GM15510 (cell line): Measurements from ENCODE around the gene EVX1.

Experiments
- POLR2A ChIP-seq: IDR thresholded peaks from 3 replicates; pipeline ENCODE4 v1.6.1; 2011; ENCODE audit warnings: borderline replicate concordance; ENCODE audit not compliant: insufficient read length; ENCODE audit errors: extremely low read depth

Gene EVX1

DNA sequence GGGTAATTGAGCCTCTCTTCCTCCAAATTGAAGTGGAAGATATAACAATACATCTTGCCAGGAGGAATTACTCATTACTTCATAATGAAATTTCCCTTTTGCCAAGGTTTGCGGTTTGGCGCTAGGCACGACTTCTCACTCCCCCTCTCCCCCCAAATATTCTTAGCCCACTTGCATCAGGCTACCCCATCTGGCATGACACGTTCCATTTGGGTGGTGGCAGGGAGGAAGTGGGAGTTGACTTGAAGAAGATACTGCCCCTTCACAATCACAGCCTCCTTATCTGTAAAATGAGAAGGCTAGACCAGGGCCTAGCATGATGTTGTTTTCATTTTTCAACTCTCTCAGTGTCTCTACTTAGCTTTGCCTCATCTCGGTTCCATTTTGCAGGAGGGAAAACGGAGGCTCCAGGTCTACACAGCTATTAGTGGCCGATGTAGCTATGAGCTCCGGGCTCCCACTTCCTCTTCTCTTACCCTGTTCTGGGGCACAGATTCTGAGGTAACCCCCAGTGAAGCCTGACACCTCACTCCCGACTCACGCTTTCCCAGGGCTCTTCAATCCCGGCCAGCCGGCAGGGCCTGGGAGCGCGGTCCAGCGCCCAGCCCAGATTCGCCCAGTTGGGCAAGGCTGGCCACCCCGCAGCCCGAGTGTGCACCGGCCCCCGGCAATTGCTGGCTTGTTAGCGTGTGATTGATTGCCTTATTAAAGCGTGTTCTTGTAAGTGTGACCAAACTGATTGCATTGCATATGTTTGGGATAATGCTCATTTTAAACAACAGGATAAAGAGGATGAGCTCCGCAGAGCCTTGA lies 6.5 kb downstream of the EVX1 start:
- no peak for TF ChIP-seq POLR2A

DNA sequence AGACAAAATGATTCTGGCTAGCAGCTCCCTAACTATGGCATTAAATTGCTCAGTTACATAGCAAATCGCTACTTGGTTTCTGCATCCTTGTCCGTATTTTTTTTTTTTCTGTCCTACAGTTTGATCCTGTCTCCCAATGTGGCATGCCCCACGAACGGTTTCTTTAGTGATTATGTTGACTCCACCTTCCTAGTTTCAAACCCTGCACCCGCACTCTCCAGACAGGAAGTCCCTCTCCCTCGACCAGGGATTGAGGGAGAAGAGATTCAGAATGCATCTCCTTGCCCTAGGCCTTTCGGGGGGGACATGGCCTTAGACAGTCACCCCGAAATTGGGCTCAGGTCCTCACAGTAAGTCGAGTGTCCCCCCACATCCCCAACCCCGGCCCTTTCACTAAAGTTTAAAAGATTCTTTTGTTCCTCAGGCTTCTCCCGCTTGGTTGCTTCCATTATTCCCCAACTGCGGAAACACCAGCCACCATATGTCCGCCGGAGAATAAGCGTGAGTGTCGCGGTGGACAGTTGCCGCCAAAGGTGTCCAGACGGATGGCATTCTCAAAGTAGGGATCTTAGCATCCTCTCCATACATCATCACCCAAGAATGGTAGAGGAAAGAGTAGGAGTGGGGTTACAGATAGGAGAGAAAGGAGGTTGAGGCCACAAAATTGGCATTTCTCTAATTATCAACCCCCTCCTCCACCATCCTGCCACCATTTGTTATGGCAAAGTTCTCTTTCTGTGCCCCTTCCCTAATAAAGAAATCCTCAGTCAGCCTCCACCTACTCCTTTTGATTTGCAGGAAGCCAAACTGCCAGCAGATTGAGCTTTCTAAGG lies 7.3 kb downstream of the EVX1 start:
- TF ChIP-seq POLR2A = no peak

- TF ChIP-seq POLR2A = no peak
These were observed 8.0 kb downstream of the EVX1 start for GRCh38 chr7:27250557-27251070.

DNA sequence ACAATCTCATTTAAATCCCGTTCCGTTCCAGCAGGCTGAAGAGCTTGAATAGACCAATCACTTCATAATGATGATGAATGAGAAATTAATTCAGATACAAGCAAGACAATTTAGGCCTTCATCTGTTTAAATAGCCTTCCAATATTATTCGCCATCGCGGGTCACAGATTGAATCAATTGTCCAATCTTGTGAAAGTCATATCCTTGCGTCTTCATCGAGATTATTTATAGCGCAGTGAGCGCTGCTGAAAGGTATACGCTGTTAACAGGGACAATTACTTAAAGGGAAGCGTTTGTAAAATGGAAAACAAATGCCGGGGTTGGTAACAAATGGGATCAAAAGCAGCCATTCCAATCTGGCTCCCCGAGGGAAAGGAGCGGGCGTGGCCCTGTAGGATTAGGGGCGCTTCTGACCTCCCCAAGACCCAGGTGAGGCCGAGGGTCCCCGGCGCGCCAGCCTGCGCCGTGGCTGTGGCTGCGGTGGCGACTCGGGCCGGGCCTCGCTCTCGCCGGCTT lies 8.6 kb downstream of the EVX1 start:
- TF ChIP-seq POLR2A = no peak

DNA sequence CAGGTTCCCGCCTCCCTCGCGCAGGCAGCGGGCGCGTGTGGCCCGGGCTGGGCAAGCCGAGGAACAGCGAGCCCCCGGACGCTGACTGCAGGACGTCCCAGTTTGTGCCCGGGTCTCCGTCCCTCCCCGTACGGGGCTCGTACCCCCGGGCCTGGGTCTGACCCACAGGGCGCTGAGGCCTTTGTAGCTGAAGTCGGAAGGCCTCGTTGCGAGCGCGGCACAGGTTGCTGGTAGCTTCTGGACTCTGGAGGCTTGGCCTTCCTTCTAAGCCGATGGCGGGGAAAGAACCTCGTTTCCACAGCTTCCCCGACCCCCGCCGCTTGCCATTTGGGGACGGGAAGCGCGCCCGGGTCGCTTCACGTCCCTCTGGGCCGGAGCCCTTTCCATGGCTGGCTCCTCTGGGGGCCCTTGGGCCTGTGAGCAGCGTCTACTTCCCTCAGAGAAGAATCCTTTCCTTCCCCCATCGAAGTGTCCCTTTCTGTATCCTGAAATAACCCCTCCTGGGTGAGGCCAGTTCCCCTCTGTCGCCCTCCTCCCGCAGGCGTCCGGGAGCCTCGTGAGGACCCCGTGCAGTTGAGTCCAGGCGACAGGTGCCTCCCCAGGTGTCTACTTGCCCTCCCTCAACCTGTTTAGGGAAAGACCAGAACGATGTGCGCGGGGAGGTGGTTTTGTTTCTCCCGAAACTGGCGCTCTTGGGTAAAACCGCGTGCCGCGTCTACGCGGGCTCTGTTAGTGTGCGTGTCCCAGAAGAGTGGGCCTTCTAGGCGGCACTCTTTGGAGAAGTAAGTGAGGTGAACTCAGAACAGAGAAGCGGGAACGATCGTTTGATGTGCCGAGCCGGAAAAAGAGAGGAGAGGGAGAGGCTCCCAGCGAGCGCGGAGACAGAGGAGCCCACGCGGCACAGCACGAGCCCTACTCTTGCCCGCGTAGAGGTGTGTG lies 9.3 kb downstream of the EVX1 start:
- TF ChIP-seq POLR2A = no peak

DNA sequence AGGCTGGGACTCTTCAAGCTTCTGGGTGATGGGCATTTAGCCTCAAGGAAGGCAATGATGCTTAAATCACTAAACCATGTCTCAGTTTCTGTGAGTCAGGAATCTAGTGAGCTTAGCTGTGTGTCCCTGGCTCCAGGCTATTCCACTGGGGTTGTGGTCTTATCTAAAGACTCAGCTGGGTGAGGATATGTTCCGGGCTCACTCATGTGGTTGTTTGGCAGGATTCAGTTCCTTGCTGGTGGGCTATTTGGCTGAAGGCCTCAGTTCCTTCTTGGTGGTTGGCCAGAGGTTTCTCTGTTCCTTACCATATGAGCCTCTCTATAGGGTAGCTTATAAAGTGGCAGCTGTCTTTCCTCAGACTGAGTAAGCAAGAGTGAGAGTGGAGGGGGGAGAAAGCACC lies 12.0 kb downstream of the EVX1 start:
- TF ChIP-seq POLR2A = no peak

DNA sequence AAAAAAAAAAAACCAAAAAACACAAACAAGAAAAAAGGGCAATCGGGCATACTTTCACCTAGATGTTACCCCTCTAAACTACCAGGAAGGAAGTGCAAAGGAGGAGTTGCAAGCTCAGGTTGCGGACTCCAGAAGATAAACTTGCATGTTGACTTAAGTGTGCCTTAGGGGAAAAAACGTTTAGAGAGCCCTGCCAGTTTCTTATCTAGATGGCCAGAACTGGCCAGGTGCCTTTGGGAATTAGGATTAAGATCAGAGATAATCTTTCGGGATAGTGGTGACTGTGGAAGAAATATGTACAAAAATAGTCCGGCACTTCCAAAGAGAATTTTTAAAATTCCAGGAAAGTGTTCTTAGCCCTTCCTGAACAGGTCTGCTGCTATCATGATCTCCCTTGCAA lies 17.6 kb downstream of the EVX1 start:
- TF ChIP-seq POLR2A = no peak

DNA sequence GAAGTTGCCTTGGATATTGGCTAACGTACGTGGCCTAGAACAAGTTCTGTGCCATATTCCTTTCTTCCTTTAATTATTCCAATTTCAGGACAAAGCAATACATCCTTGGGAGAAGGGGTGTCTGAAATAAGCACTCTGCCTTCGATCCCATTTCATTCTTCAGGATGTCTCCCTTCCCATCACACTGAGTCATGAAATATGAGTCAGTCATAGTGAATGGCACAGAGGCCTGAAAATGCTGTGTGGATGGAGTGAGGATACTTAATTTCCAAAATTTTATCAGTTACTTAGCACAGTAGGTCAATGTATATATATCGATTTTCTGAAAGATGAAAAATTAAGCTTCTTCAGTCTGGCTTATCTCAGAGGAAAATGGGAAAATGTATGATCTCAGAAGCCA lies 19.5 kb downstream of the EVX1 start:
- TF ChIP-seq POLR2A = no peak

DNA sequence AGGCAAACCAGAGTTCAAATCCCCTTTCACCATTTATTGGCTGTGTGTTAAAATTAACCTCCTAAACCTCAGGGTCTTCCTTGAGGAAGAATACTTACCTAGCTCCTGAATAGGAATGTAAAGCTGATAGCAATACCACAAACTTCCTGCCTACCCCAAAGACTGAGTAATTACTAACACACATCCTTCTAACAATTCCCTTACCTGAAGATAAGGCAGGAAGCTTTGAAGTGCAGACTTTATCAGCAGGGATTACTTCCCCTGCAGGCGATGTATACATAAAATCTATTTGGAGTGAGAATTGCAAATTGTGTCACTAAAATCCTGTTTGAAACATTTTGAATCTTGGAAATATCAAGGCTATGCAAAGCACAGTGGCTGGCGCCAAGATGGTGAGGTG lies 21.2 kb downstream of the EVX1 start:
- no peak for TF ChIP-seq POLR2A

DNA sequence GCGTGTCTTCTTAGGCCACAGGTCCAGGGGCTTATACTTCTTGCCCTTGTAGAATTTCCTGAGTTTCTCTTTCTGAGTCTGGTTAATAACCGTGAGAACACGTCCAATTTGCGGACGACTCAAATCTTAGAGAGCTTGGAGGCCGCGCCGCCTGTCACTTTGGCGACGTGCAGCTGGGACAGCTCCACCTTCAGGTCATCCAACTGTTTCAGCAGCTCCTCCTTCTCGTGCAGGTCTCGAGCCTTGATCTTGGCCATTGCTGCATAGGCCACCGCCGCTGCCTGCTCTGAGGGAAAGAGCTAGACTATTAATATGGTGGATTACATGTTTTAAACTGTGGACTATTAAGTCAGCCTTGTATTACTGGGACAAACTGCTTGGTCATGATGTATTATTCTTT lies 26.9 kb downstream of the EVX1 start:
- no peak for TF ChIP-seq POLR2A

- no peak for TF ChIP-seq POLR2A
These were observed 28.8 kb downstream of the EVX1 start for GRCh38 chr7:27271384-27271783.

- no peak for TF ChIP-seq POLR2A
These were observed 35.0 kb downstream of the EVX1 start for GRCh38 chr7:27277628-27278027.

GRCh38 chr7:27283558-27283957 lies 41.0 kb downstream of the EVX1 start:
- no peak for TF ChIP-seq POLR2A

DNA sequence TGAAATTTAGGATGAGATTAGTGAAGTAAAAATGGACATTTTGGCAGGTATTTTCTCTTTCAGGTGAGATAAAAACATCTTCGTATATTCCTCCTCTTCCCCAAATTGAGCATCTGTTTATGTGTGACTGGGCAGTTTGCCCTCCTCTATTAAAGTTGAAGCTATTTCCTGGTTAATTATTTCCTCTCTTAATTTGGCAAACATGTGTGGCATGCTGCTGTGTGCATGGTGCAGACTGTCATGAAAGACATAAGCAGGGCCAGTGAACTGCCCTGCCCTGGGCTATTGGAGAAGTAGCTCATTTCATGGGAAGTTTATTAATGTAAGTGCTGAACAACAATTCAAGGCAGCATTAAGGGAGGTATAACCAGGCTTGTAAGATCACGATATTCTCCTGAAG lies 52.6 kb downstream of the EVX1 start:
- no peak for TF ChIP-seq POLR2A
